Activated CD4-positive, alpha-beta T cell treated with anti-CD3 and anti-CD28 coated beads, Interleukin-2, amount 10 ng/mL, durations not matched to agents 7 days and 5 days (primary cell): ENCODE data around the gene TMEM239. TPM values are rescaled to one million over a fixed set of nuclear protein-coding genes. Genes with fewer than 3 reads are reported as not detected.
"Not testable (repeated sequence)": the region's sequence is repeated elsewhere in the genome, so short reads cannot be mapped to it uniquely, and the experiment has no call there.

ENCODE experiments used
- CTCF ChIA-PET: fragments of 350-600 bp; sonication (Branson Sonifier 250); formaldehyde crosslinking; loops from one replicate; lab custom pipeline; 2021; ENCODE audit warnings: antibody characterized with exemption; lab: Charles Lee
- POLR2A ChIA-PET: fragments of 350-600 bp; sonication (Branson Sonifier 250); formaldehyde crosslinking; loops from one replicate; lab custom pipeline; 2021; ENCODE audit warnings: antibody characterized with exemption; lab: Charles Lee
- DNase-seq: peaks from one replicate; pipeline ENCODE4 v3.0.0-alpha.2; 2020
- H3K27ac Mint-ChIP-seq: one replicate; pipeline ENCODE4 v1.8.0; 2021; ENCODE audit warnings: mild to moderate bottlenecking, moderate library complexity, mixed read lengths
- H3K27me3 Mint-ChIP-seq: one replicate; pipeline ENCODE4 v1.8.0; 2021; ENCODE audit warnings: mixed read lengths
- H3K36me3 Mint-ChIP-seq: one replicate; pipeline ENCODE4 v1.8.0; 2021; ENCODE audit warnings: low read depth, mixed read lengths
- H3K4me1 Mint-ChIP-seq: one replicate; pipeline ENCODE4 v1.8.0; 2021; ENCODE audit warnings: mixed read lengths
- H3K4me3 Mint-ChIP-seq: one replicate; pipeline ENCODE4 v1.8.0; 2021; ENCODE audit warnings: mild to moderate bottlenecking, moderate library complexity, mixed read lengths
- H3K9me3 Mint-ChIP-seq: one replicate; pipeline ENCODE4 v1.8.0; 2021; ENCODE audit warnings: mixed read lengths
- total RNA-seq, 2 experiments: library from RNA; stranded (reverse); gene quantifications; one replicate each; pipeline ENCODE4 v1.2.3, GENCODE V29; 2021

TMEM239 gene
- total RNA-seq, 2 experiments from 2014 or later: not detected

- H3K36me3 Mint-ChIP-seq: peaks cover 5% of the 10 kb centered on the region
- H3K27me3 Mint-ChIP-seq: peaks cover 54% of the 10 kb centered on the region
- no peak overlapping the region for H3K4me3 Mint-ChIP-seq
- no peak overlapping the region for H3K27ac Mint-ChIP-seq
- DNase-seq: no peak
- CTCF ChIA-PET: interaction anchor here (0.5 kb wide), 1 partner anchor 690 kb away, joined by 3 read pairs; no protein-coding TSS in a partner anchor
- H3K9me3 Mint-ChIP-seq: peaks cover 6% of the 10 kb centered on the region
- peaks cover 14% of the 10 kb centered on the region for H3K4me1 Mint-ChIP-seq
- POLR2A ChIA-PET: no interaction called here
These were observed 598 bp downstream of the TMEM239 start for GRCh38 chr20:2816583-2817340.

- DNase-seq: no peak
- no peak overlapping the region for H3K27ac Mint-ChIP-seq
- peaks cover 4% of the 10 kb centered on the region for H3K36me3 Mint-ChIP-seq
- ChIA-PET POLR2A (no interaction called here), CTCF (interaction anchor here (1.1 kb wide), 1 partner anchor 198 kb away, joined by 3 read pairs; no protein-coding TSS in a partner anchor)
- H3K4me3 Mint-ChIP-seq: no peak overlapping the region
- H3K4me1 Mint-ChIP-seq: peaks cover 19% of the 10 kb centered on the region
- H3K27me3 Mint-ChIP-seq: peaks cover 52% of the 10 kb centered on the region
- peaks cover 3% of the 10 kb centered on the region for H3K9me3 Mint-ChIP-seq
These were observed 1.2 kb downstream of the TMEM239 start for GRCh38 chr20:2817341-2817726.

GRCh38 chr20:2817891-2818595, 1.9 kb downstream of the TMEM239 start:
- peaks cover 19% of the 10 kb centered on the region for H3K4me1 Mint-ChIP-seq

GRCh38 chr20:2820084-2820895, 4.1 kb downstream of the TMEM239 start:
- POLR2A ChIA-PET: no interaction called here
- Mint-ChIP-seq H3K36me3 (peaks cover 4% of the 10 kb centered on the region), H3K27me3 (peaks cover 38% of the 10 kb centered on the region), H3K9me3 (no peaks in the 10 kb centered on the region), H3K4me1 (peaks cover 19% of the 10 kb centered on the region), H3K27ac (no peak overlapping the region), H3K4me3 (no peak overlapping the region)
- DNase-seq: no peak
- CTCF ChIA-PET: no interaction called here

More at GRCh38 chr20:2817891-2818595, 1.9 kb downstream of the TMEM239 start:
- peaks cover 4% of the 10 kb centered on the region for H3K36me3 Mint-ChIP-seq
- no peak for DNase-seq
- POLR2A ChIA-PET: no interaction called here
- H3K27ac Mint-ChIP-seq: no peak overlapping the region
- CTCF ChIA-PET: interaction anchor here (1.1 kb wide), 1 partner anchor 197 kb away, joined by 3 read pairs; no protein-coding TSS in a partner anchor
- peaks cover 47% of the 10 kb centered on the region for H3K27me3 Mint-ChIP-seq
- H3K9me3 Mint-ChIP-seq: no peaks in the 10 kb centered on the region
- H3K4me3 Mint-ChIP-seq: no peak overlapping the region

GRCh38 chr20:2820896-2821869, 5.0 kb downstream of the TMEM239 start:
- ChIA-PET POLR2A (no interaction called here), CTCF (no interaction called here)
- Mint-ChIP-seq H3K9me3 (no peaks in the 10 kb centered on the region), H3K4me3 (peak overlapping the region; percentile 34), H3K27me3 (peaks cover 42% of the 10 kb centered on the region), H3K27ac (no peak overlapping the region), H3K4me1 (peaks cover 24% of the 10 kb centered on the region), H3K36me3 (peaks cover 4% of the 10 kb centered on the region)
- no peak for DNase-seq

GRCh38 chr20:2822073-2822472, 5.9 kb downstream of the TMEM239 start:
- H3K4me1 Mint-ChIP-seq: peaks cover 33% of the 10 kb centered on the region
- peak; percentile 76 for DNase-seq
- H3K4me3 Mint-ChIP-seq: peak overlapping the region; percentile 36
- CTCF ChIA-PET: no interaction called here
- H3K27me3 Mint-ChIP-seq: peaks cover 46% of the 10 kb centered on the region
- H3K27ac Mint-ChIP-seq: peak overlapping the region; percentile 41
- peaks cover 4% of the 10 kb centered on the region for H3K36me3 Mint-ChIP-seq
- H3K9me3 Mint-ChIP-seq: no peaks in the 10 kb centered on the region
- POLR2A ChIA-PET: no interaction called here

- H3K9me3 Mint-ChIP-seq: no peaks in the 10 kb centered on the region
- peaks cover 47% of the 10 kb centered on the region for H3K27me3 Mint-ChIP-seq
- H3K4me3 Mint-ChIP-seq: no peak overlapping the region
- peaks cover 26% of the 10 kb centered on the region for H3K4me1 Mint-ChIP-seq
- CTCF ChIA-PET: interaction anchor here (0.6 kb wide), 1 partner anchor 1164 kb away, joined by 3 read pairs; no protein-coding TSS in a partner anchor
- H3K27ac Mint-ChIP-seq: no peak overlapping the region
- no peaks in the 10 kb centered on the region for H3K36me3 Mint-ChIP-seq
- POLR2A ChIA-PET: no interaction called here
- no peak for DNase-seq
These were observed 9.6 kb downstream of the TMEM239 start for GRCh38 chr20:2825761-2826160.

- Mint-ChIP-seq H3K27ac (no peak overlapping the region), H3K9me3 (no peaks in the 10 kb centered on the region), H3K36me3 (no peaks in the 10 kb centered on the region), H3K27me3 (peaks cover 43% of the 10 kb centered on the region), H3K4me1 (peaks cover 23% of the 10 kb centered on the region), H3K4me3 (no peak overlapping the region)
- DNase-seq: no peak
- CTCF ChIA-PET: interaction anchor here (1.4 kb wide), 1 partner anchor 12 kb away, joined by 4 read pairs; no protein-coding TSS in a partner anchor
- POLR2A ChIA-PET: no interaction called here
These were observed 10.5 kb downstream of the TMEM239 start for GRCh38 chr20:2826655-2827054.

GRCh38 chr20:2829376-2829775, 13.2 kb downstream of the TMEM239 start:
- no peak for DNase-seq
- Mint-ChIP-seq H3K27me3 (peaks cover 39% of the 10 kb centered on the region), H3K36me3 (peaks cover 3% of the 10 kb centered on the region), H3K27ac (no peak overlapping the region), H3K4me3 (no peak overlapping the region), H3K4me1 (peaks cover 19% of the 10 kb centered on the region), H3K9me3 (no peaks in the 10 kb centered on the region)
- ChIA-PET POLR2A (no interaction called here), CTCF (no interaction called here)

- POLR2A ChIA-PET, H3K27ac Mint-ChIP-seq, H3K9me3 Mint-ChIP-seq, H3K4me3 Mint-ChIP-seq, H3K36me3 Mint-ChIP-seq, DNase-seq: not testable (repeated sequence)
- peaks cover 34% of the 10 kb centered on the region for H3K27me3 Mint-ChIP-seq
- CTCF ChIA-PET: interaction anchor here (0.6 kb wide), 1 partner anchor 673 kb away, joined by 5 read pairs; no protein-coding TSS in a partner anchor
- peaks cover 13% of the 10 kb centered on the region for H3K4me1 Mint-ChIP-seq
These were observed 15.0 kb downstream of the TMEM239 start for GRCh38 chr20:2831206-2831605.

- Mint-ChIP-seq H3K9me3 (no peaks in the 10 kb centered on the region), H3K27me3 (peaks cover 10% of the 10 kb centered on the region), H3K4me1 (peaks cover 6% of the 10 kb centered on the region), H3K36me3 (peaks cover 3% of the 10 kb centered on the region), H3K4me3 (no peak overlapping the region), H3K27ac (no peak overlapping the region)
- ChIA-PET POLR2A (no interaction called here), CTCF (no interaction called here)
- no peak for DNase-seq
These were observed 17.6 kb downstream of the TMEM239 start for GRCh38 chr20:2833761-2834160.
